Anterior cingulate cortex (tissue), 58 donors: Measurements from ENCODE around the gene WDR45.

Experiments
- DNase-seq, 58 donors: peaks; one replicate each; lab custom pipeline; 2025; lab: John Stamatoyannopoulos, UW

The WDR45 gene

DNA sequence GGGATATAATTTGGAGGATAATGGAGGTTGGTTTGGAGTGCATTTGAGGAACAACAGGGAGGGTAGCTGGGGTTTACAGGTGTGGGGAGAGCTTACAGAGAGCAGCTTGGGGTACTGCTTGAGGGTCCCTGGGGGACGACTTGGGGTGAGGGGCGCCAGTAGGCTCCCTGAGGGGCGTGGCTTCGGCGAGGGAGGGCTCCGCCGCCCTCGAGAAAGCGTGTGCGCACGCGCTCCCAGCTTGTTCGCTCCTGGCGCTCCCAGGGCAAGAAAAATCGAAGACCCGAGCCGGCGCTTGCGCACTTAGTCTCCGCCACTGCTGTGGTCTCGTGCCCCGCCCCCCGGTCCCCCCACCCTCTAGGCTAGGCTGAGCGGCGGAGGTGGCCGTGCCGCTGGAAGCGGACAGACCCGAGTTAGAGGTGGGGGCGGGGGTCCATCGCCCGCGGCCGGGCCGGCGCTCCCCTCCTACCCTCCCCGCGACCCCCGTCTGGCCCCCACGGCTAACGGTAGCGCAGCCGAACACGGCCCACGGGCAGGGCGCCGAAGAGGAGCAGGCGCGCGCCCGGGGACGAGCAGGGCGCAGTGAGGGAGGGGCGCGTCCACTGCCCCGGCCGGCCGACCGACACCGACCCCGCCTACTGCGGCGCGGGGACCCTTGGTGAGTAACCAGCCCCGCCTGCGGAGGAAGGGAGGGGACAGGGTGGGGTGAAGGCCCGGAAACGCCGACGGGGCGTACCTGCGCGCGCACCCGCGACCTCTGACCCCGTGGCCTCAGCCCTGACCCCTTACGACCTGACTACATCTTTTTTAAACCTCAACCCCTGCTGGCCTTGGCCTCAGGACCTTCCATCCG lies 26.2 kb downstream of the WDR45 start:
- DNase-seq, result peak in 39 of 58 donors; percentile 1 to 60 (median 15)

DNA sequence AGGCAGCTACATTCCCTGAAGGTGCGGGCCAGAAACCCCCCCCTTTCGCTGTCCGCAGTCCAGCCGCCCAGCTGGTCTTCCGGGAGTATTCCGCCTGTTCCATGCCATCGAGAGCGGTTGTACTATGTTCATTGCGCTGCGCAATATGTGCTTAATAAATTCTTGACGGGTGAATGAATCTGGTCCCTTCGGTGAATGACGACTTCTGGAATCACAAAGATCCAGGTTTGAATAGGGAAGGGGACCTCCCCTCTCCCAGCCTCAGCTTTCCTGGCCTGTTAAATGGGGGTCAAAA lies 35.8 kb downstream of the WDR45 start:
- no peak for DNase-seq

DNA sequence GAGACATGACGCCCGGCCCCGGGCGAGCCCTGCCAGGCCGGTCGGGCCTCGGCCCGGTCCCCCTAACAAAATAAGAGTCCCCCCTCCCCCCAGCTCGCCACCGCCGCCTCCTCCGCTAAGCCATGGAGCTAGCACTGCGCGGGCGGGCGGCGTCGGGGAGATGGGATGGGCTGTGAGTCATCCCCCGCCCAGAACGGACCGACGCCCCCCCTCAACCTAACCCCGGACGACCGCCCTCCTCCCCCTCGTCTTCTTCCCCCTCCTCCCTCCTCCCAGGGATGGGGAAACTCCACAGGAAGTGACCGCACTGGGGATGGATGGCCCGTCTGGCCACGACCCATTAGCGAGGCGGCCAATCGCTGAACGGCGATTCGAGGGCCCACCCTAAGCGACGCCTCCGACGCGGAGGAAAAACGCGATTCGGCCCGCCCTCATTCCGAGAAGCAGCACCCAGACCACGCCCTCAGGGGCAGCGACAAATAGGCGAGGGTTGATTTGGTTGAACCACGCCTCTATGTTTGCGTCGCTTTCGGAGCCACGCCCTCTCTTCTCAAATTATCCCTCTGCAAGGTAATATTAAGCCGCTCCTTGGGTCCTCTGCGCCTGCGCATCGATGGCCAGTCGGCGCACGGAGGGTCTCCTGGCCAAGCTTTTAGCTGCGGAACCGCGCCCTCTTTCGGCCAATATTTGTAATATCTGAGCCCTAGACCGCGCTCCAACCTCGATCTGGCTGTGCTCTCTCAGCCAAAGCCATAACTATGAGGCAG lies 36.3 kb downstream of the WDR45 start, which contains the start of gene TFE3:
TSS of gene TFE3 (minus strand) at position 138 of the 767 bp plus-strand sequence. CDS start at position 7, 131 bp downstream.
- DNase-seq, result peak; percentile 56 to 100 (median 94)

DNA sequence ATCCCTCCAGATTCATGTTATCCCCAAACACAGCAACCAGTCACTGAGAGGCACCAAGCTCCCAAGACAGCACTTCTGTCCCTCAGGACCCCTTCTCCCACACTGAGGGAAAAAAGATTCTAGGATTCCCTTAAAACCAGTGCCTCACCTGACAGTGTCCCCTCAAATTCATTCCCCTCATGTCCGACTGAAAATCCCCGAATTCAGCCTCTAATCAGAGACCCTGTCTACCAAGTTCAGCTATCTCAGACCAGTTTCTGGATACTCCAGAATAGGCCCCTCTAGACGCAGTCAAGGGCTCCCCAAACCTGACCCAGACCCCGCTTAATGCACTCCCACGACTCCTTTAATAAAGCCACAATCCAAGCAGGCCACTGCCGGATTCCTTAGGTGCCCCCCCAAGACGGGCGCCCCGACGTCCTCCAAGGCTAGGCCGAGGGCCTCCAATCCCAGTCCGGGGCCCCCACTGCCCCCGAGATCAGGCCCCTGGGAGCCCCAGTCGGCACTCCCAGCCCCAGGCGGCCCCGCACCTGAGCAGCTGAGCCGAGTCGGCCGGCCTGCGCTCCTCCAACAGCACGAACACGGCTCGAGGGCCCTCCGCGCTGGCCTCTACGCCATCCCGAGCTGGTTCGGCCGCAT lies 37.0 kb downstream of the WDR45 start:
- DNase-seq, result peak in 10 of 58 donors; percentile 1 to 45 (median 29)

DNA sequence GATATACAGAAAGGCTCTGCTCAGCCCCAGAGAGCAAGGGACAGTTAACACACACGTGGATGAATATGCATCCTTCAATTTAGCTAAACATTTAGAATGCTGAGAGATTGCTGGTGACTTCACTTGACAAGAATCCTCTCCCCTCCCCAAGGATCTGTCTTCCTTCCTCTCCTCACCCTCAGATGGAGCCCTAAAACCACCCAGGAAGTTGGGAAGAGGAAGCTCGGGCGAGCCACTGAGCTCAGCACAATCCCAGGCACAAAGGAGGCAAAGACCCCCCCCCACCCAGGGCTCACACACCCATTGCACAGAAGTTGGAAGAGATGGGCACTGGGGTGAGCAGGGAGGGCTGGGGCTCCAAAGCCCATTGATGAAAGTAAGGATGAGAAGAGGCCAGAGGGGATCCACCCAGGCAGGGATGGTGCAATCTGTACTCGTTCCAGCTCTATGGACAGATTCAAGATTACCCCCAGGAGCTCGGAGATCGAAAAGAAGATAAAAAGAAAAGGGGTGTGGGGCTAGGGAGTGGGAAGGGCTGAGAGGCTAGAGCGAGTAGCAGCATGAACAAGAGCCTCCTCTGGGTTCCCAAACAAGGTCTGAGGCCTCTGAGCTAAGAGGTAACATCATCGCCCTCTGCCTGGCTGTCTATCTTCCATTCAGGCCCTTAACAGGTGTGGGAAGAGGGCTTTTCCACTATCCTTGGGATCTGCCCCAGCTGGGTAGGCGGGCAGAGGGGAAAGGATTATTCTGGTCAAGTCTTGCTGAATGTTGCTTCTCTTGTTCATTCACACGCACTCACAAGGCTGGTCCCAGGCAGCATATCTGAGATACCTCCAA lies 37.7 kb downstream of the WDR45 start:
- DNase-seq, result peak in 4 of 58 donors; percentile 1 to 20 (median 6)

DNA sequence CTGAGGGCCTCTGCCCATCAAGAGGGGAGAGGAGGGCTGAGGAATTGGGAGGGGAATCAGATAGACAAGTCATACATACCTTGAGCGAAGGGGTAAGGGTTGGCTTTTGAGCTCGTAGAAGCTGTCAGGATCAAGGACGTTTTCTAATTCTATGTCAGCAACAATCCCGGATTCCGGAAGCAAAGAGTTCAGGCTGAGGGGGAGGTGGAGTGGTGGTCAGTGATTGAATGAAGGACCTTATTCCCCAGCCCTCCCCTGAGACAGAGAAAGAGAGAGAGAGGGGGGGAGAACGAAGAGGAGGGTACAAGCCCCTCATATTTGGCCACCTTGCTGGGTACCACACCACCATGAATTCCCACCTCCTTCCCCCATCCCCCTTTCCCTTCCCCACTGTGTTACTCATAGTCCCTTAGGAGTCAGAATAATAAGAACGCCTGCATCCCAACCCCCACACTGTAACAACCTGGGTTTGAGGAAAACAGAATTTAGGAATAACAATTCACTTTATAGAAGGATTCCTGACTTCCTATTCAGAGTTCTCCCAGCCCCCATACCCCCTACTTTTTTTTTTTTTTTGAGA lies 39.2 kb downstream of the WDR45 start:
- no peak for DNase-seq

DNA sequence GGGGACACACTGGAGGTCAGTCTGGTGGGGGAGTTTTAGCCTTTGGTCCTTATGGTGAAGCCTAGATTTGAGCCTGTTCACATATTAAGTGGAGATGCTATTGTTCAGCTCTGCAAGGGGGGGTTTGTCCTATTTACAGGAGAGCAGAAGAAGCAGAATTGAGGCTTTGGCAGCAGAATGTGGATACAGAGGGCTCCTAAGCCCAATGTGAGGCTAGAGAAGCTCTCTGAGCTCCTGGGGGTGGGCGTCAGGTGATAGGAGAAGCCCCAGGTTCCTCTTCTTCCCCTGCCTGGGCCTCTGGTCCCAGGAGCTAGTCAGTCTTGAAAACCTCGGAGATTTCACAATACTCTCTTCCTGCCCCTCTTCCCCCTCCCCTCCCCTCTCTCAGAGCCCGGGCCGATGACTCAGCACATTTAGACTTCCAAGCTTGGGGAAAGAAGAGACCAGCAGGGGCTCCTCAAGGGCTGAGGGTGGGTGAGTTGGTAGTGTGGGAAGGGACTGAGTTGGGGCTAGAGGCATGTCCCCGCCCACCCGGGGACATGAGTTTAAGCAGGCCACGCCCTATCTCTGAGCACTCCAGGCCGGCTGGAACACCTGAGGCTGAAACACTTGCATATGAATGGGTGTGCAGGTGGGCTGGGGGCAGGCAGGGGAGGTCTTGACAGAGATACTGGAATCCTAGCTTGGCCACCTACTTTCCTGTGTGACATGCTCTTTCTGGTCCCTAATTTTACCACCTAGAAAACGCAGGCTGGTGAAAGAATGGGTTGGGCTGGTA lies 39.9 kb downstream of the WDR45 start:
- peak in 47 of 58 donors; percentile 1 to 71 (median 27) for DNase-seq

DNA sequence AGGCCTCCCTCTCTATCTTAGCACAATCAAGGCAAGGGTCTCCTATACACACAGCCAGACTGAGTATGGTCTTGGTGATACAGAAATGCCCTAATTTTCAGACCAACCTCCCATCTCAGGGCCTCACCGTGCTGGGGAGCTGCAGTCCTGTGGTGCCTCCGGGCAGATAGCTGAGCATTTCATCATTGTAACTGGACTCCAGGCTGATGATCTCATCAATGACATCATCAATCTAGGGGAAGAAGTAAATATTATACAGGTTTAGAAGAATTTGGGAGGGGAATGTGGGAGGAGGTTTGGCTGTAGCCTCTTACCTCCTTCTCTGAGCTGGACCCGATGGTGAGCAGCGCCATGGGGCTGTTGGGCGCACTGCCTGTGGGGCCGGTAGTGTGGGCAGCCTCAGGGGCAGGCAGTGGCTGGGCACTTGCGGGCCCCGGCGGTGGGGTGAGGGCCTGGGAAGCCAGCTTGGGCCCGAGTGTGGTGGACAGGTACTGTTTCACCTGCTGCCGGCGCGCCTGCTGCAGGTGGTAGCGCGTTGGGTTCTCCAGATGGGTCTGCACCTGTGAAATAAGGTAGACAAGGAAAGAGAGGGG lies 41.7 kb downstream of the WDR45 start:
- DNase-seq, result no peak

DNA sequence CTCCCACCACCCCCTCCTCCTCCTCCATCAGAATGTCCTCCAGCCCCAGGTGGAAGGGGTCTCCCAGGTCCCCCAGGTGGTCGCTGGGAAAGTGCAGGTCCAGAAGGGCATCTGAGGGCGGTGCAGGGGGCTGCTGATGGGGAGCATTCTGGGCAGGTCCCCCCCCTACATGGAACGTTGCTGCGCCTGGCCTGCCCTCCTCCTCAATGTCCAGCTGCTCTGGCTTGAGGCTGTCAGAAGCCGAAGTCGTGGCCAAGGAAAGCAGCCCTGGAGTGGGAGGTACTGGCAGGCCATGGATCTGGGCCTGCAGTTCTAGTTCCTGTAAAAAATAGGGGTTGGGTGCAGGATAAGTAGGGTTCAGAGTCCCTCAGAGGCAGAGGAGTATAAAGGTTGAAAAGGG lies 49.4 kb downstream of the WDR45 start:
- DNase-seq, result no peak

DNA sequence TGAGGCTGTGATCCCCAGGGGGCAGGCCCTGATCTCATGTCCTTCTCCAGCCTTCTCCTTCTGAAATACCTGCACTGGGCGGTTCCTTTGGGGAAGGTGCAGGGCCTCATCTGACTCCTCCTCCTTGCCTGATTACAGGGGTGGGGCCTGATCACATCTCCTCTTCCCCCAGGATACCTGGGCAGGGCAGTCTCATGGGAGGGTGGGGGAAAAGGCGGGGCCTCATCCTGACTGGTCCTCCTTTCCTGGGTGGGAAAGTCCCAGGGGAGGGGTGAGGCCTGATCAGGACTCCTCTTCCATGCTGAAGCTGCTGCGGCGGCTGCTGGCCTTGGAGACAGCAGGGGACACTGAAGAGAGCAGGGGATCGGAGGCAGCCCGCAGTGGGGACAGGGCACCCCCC lies 49.8 kb downstream of the WDR45 start:
- no peak for DNase-seq
